LHCN-M2 (cell line): Measurements from ENCODE around the gene IQSEC2. TPM values are rescaled to one million over a fixed set of nuclear protein-coding genes. Genes with fewer than 3 reads are reported as not detected.

Experiments used
- DNase-seq: peaks from one replicate; pipeline ENCODE4 v3.0.0-alpha.2; 2012; ENCODE audit warnings: low read depth
- total RNA-seq: library from RNA; depleted of rRNA; stranded (reverse); fragments of >200 nt; gene quantifications from 2 replicates; pipeline ENCODE4 v1.2.3, GENCODE V29; 2014; rRNA removed

The IQSEC2 gene
- total RNA-seq, 1 experiment from 2014 or later, result 18.3 TPM

DNA sequence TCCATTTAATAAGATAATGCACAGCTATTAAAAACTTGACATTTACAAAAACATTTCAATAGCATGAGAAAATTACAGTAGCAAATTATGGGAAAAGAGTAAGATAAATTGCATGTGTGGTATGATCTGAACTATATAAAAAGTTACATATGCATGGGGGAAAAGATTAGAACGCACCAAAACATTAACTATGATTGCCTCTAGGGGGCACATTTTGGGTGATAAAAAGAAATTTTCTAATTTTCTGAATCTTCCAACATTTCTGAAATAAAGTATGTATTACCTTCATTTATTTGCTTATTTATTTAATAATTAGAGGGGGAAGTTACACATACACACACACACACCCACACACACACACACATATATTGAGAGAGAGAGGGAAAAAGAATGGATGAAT lies 36.8 kb downstream of the IQSEC2 start:
- no peak for DNase-seq

DNA sequence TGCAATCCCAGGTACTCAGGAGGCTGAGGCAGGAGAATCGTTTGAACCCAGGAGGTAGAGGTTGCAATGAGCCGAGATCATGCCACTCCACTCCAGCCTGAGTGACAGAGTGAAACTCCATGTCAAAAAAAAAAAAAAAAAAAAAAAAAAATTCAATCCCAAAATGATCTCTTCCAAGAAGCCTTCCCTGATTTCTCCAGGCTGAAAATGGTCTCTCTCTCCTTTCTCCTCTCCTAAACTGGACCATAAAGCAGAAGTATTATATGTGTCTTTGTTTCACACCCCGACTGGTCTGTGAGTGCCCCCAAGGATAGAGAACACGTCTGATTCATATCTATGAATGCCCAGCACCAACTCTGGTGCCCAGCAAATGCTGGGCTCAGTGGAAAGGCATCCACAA lies 39.1 kb downstream of the IQSEC2 start:
- no peak for DNase-seq

DNA sequence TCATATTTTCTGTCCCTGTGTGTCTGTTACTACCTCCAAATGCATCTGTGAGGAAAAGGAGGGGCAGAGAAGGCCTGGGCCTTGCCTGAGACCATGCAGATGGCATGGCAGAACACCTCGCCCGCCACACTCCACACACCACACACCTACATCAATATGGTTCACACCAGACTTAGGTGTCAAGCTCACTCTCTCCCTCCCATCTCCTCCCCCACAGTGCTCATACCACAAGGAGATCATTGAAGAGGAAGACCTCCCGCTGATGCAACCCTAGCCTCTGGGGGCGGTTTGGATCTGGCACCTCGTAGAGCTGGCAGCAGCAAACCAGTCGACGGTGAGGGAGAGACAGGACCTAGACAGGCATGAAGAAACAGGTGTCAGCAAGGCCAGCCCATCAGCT lies 39.8 kb downstream of the IQSEC2 start:
- no peak for DNase-seq

DNA sequence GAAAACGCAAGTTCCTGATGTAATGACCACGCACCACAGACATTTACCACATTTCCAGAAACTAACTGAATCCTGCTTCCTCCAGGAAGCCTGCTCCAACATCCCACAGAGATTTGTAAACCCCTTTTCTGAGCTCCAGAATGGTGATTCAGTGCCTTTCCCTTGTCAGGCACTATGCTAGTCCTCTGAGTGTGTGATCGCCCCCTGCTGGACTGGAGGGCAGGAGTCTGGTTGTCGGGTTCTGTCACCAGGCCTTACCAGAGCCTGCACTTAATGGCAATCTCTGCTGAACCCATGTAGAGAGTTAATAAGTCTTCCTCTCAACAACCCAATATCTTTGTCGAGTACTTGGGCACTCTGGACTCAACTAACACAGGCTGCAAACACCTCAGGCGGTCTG lies 41.9 kb downstream of the IQSEC2 start:
- no peak for DNase-seq

DNA sequence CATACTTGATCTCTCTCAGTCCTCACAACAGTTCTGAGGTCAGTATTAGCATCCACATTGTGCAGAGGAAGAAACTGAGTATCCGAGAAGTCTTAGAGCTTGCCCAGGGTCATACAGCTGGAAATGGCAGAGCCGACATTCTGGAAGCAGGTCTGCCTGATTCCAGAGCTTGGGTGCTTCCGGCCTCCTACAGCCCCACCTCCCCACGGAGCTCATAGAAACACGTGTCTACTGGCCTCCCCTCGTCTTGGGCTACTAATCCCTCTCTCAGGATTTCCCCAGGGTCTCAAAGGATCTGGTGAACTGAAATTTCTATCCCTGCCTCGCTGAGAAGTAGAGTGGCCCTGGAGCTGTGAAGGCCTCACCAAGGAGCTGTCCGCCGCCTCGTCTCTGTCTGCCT lies 44.3 kb downstream of the IQSEC2 start:
- no peak for DNase-seq

DNA sequence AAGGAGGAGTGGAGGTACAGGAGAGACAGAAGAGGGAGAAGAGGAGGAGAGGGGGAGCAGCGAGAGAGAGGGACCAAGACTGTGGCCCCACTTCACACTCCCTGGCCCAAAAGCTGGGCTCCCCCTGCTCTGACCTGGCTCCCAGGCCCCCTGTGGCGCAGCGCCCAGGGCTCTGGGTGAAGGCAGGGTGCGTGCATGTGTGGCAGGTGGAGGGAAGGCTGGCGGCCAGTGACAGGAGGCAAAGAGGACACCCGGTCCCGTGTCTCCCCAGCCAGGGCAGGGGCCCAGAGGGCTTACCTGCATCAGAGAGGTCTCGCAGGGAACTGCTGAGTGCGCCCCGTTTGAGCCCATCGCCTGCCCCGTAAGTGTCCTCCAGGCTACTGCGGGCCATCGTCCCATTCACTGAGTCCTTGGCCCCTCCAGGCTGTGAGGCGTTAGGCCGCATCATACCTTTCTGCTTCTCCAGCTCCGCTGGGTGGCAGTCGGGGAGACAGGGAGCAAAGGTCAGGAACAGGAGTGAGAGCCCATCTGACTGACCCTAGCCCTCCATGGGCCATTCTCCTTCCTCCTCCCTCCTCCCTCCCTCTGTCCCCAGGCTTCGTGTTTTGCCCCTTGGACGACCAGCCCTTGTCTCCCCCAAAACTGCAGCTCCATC lies 45.2 kb downstream of the IQSEC2 start:
- no peak for DNase-seq

DNA sequence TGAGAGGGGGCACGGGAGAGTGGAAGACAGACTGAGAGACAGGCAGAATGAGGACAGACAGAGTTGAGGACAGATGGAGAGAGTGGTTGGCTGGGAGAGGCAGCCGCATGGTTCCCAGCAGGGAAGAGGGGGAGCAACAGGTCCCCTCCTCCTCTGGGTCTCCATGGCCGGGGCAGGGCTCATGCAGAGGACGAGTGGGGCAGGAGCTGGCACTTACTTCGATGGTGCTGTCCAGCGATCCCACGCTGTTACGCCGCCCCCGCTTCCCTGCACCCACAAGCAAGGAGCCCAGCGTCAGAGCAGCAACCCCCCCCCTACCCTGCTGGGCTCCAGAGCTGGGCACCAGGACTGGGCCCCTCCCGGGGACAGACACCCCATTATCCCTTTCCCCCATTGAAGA lies 45.8 kb downstream of the IQSEC2 start:
- DNase-seq, result no peak

DNA sequence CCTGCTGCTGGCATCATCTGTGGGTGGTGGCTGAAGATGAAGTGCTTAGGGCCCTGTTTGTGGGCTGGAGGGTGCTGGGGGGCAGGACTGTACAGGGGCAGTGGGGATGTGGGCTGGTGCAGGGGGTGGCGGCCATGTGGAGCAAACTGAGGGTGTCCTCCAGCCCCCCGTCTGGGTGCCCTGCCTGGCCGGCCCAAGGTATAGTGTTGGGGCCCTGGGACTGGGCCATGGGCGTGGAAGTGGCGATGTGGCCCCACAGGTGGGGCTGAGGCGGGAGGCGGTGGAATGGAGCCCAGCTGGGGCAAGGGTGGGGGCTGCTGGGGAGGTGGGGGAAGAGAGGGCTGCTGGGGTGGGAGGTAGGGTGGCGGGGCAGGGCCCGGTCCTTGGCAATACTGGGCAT lies 46.9 kb downstream of the IQSEC2 start:
- DNase-seq, result no peak

DNA sequence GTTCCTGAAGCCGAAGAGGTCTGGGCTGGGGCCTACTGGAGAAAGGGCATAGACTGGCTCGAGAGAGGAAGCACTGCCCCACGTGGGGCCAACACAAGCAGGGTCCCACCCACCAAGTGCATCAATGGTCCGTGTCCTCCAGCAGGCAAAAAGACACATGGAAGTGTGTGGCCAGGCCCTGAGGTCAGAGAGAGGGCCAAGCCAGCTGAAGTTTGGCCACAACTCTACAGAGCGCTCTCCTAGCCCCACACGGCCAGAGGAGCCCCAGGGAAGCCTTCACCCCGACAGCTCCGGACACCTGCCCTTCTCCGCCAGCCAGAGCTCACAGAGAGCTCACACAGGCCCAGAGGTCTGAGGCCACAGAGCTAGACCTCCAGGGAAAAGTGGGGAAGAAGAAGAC lies 47.8 kb downstream of the IQSEC2 start:
- DNase-seq, result no peak

DNA sequence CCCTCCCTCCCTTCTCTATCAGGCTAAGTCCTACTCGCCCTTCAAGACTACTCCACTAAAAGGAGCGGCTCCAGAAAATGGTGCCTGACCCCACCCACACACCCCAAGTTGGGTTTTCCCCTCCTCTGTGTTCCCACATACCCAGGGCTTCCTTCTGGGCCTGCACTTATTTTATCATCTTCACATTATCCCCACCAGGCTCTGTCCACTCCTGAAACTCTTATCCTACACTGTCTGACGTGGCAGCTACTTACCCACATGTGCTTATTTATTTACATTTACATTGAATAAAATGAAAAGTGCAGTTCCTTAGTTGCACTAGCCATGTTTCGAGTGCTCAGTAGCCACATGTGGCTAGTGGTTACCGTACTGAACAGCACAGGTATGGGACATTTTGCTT lies 51.3 kb downstream of the IQSEC2 start:
- no peak for DNase-seq

DNA sequence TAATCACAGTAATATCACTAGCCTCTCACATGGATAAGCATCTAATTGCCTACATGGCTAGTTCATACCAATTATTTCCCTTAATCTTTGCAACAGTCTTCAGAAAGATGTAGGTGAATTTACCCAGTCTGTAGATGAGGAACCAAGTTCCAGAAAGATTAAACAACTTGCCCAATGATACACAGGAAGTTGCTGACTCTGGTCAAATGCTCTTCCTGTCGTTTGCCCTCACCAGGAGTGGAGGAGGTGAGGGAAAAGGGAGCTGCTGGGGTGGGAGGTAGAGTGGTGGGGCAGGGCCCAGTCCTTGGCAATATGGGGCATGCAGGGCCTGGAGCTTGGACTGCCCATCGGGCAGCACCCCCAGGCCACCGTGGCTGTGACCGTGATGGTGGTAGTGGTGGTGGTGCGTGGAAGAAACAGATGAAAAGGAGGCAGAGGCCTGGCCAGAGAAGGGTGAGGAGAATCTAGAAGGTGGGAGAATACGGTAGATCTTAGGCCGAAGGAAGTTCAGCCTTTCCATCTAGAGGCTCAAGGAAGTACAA lies 54.1 kb downstream of the IQSEC2 start:
- DNase-seq, result no peak

DNA sequence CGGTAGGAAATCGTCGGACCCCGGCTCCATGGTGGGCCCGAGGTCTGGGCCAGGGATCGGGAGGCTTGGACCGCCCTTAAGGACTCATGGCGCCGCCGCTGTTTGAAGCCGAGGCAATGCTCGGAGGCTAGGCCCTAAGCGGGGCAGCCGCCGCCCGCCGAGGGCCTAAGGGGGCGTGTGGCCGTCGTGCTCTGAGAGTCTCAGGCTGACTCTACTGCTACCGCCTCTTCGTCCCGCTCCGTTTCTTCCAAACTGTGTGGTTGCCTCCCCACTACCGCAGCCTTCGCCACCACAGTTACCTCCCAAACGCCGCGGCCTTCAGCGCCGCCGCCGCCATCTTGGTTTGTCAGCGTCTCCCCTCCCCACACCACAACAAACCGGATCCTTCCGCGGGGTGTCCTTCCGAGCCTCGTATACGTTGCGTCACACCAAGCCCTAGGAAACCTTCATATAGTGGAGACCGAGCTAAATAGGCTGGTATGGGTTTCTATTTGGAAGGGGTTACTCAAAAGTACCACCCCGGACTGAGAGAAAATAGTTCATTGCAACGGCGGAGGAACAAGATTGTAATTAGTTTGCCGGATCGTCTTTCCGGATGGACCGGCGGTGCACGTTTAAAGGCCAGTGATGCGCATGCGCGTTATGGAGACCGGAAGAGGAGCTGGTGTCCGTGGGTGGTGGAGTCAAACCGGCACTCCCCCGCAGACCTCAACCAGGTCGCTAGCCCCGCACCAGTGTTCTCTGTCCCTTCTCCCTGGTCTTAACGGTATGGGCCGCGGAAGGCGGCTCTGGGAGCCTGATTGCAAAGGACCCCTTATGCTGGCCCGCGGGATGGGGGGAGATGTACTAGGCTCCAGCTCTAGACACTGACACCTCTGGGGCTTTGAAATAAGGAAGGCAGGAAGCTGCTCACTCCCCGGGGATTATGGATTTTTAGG lies 56.3 kb downstream of the IQSEC2 start, which contains the start of gene KDM5C:
KDM5C (minus strand) TSS at position 348 of the 938 bp plus-strand sequence; CDS start at position 30, 318 bp downstream.
- peak; percentile 85 for DNase-seq

DNA sequence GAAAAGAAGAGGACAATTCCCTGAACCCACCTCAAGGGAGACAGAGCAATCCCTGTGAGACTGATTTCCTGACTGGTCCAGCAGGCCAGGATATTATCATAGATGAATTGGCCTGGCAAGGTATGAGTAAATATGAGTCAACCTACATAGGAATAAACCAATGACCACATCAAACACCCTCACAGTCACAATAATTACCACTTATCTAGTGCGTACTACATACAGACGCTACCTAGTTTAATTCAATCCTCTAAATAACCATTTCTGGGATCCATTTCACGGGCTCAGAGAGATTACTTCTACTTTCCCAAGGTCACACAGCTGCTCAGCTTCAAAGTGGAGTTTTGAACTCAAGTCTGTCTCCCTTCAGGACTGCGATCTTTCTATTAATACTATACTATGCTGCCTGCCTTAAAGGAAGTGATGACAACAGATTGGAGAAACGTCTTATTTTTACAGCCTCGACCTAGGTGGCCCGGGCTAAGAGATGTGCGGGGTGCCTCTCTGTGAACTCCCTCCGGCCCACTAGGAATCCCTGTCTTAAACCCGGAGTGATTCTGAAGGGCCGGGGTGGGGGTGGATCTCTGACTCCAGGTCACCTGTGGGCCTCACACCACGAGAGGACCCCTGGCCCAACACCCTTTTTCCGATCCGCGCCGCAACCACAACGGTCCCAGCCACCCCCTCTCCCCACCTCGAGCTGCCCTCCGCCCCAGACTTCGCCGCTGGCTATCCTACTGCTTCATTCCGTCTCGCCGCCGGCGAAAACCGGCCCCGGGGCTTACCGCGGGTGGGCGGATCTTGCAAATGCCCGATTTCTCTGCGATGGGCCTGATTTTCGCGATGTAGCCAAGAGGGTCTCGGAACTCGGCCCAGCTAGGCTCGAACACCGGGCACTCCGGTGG lies 57.2 kb downstream of the IQSEC2 start:
- peak; percentile 47 for DNase-seq

DNA sequence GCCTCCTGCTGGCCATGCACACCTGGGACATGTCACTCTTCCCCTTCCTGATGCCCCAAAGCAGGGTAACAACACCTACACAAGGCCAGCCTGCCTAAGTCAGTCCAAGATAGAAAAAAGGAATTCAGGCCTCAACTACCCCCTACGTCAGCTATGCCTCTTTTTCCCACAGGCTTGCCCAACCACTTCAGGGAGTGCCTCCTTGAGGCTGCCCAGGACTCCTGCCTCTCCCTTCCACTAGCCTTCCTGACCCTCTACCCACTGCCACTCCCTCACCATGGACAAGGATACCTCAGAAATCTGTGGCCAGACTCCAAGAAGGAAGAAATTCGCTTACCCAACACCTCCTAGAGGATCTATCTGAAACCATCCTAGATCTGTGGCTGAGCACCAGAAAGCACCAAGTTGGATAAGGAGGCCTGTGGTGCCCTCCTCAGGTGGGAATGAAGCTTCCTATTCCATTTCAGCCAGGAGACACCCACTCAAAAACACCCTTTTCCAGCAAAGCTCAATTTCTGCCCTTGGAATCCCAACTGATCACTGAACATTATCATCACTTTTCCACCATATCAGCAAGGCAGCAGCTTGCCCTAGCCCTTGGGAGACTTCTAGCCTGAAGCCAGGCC lies 58.2 kb downstream of the IQSEC2 start:
- DNase-seq, result no peak

Other genes with a start within 250 kb of the IQSEC2 start
- 2.3 and 4.1 TPM in 2 replicates for gene GPR173, start 232.8 kb downstream of the IQSEC2 start, total RNA-seq
- gene TSPYL2, start 199.2 kb downstream of the IQSEC2 start, total RNA-seq, result 13.5 and 14.0 TPM in 2 replicates
- 1.2 and 1.8 TPM in 2 replicates for gene KANTR, start 187.4 kb downstream of the IQSEC2 start, total RNA-seq
- 68.8 and 94.1 TPM in 2 replicates for gene KDM5C, start 56.4 kb downstream of the IQSEC2 start, total RNA-seq
- 35.7 and 53.2 TPM in 2 replicates for gene SMC1A, start 141.1 kb upstream of the IQSEC2 start, total RNA-seq
- 0.13 and 0.40 TPM in 2 replicates for gene RIBC1, start 141.3 kb upstream of the IQSEC2 start, total RNA-seq
- gene HSD17B10, start 152.8 kb upstream of the IQSEC2 start, total RNA-seq, result 68.3 and 76.3 TPM in 2 replicates